HL-60/S4 (cell line): ENCODE measurements around the gene CALD1.

Source experiments
- in situ Hi-C: fragments of 300-500 bp; cut with MboI; formaldehyde crosslinking; loops from 2 replicates; pipeline ENCODE4 v1.14.3; 2022; ENCODE audit warnings: low sequenced_read_pairs

CALD1 gene

GRCh38 chr7:134991469-134992339 is 212.3 kb downstream of the CALD1 start:
- in situ Hi-C loops: no loop called here

GRCh38 chr7:134992626-134993179 is 213.3 kb downstream of the CALD1 start:
- in situ Hi-C loops: no loop called here

GRCh38 chr7:134993877-134994456 is 214.5 kb downstream of the CALD1 start:
- in situ Hi-C loops: no loop called here

GRCh38 chr7:134995239-134996096 is 216.0 kb downstream of the CALD1 start:
- in situ Hi-C loops: no loop called here

- in situ Hi-C loops: no loop called here
These were observed 216.7 kb downstream of the CALD1 start for GRCh38 chr7:134996097-134996550.

GRCh38 chr7:134997214-134997885 is 217.9 kb downstream of the CALD1 start:
- in situ Hi-C loops: no loop called here

GRCh38 chr7:134999136-134999535 is 219.7 kb downstream of the CALD1 start:
- in situ Hi-C loops: no loop called here

GRCh38 chr7:135001390-135002165 is 222.1 kb downstream of the CALD1 start:
- in situ Hi-C loops: no loop called here

GRCh38 chr7:135012229-135012628 is 232.8 kb downstream of the CALD1 start:
- in situ Hi-C loops: no loop called here
